Astrocyte (in vitro differentiated cells and primary cell): ENCODE measurements around the gene ESYT1.
A peak's percentile ranks its signal among the peaks of the same experiment; 100 is the strongest.

Experiments
- CTCF ChIP-seq: IDR thresholded peaks from 2 replicates; pipeline ENCODE4 v1.5.1; 2011; ENCODE audit warnings: low read depth, mild to moderate bottlenecking, inconsistent platforms, low read length, moderate library complexity; ENCODE audit not compliant: insufficient read depth
- EZH2 ChIP-seq: IDR thresholded peaks from 2 replicates; pipeline ENCODE4 v1.6.1; 2012; ENCODE audit warnings: mild to moderate bottlenecking, low read length, inconsistent platforms; ENCODE audit not compliant: insufficient read depth

- TF ChIP-seq CTCF (peak; percentile 74), EZH2 (no peak)
Measured at GRCh38 chr12:56119361-56119796, 8.7 kb upstream of the ESYT1 start.
